BLaER1 treated with 17β-estradiol and CSF1 and Interleukin-3, amounts not matched to agents 10 nM and 100 nM (cell line): ENCODE data around the gene ADAMTS6.
A peak's percentile ranks its signal among the peaks of the same experiment; 100 is the strongest.

ENCODE experiments used
- H3K27ac ChIP-seq, 11 experiments: shearing (Covaris generic); formaldehyde crosslinking; 2 replicates each; pipeline ENCODE4 v1.8.1; 2022
- H3K27me3 ChIP-seq, 11 experiments: shearing (Covaris generic); formaldehyde crosslinking; 2 replicates each; pipeline ENCODE4 v1.8.1; 2022
- H3K36me3 ChIP-seq, 11 experiments: shearing (Covaris generic); formaldehyde crosslinking; 2 replicates each; pipeline ENCODE4 v1.8.1; 2022
- H3K4me1 ChIP-seq, 10 experiments: shearing (Covaris generic); formaldehyde crosslinking; 2 replicates each; pipeline ENCODE4 v1.8.1; 2022
- H3K4me2 ChIP-seq, 11 experiments: shearing (Covaris generic); formaldehyde crosslinking; 2 replicates each; pipeline ENCODE4 v1.8.1; 2022
- H3K4me3 ChIP-seq, 10 experiments: shearing (Covaris generic); formaldehyde crosslinking; 2 replicates each; pipeline ENCODE4 v1.8.1; 2022
- H3K9ac ChIP-seq, 11 experiments: shearing (Covaris generic); formaldehyde crosslinking; 2 replicates each; pipeline ENCODE4 v1.8.1; 2022
- H3K9me3 ChIP-seq, 11 experiments: shearing (Covaris generic); formaldehyde crosslinking; replicated peaks in 1 of 11; 2 replicates each; pipeline ENCODE4 v1.8.1; 2022
- H4K20me1 ChIP-seq, 11 experiments: shearing (Covaris generic); formaldehyde crosslinking; 2 replicates each; pipeline ENCODE4 v1.8.1; 2022
- Cebpa-rat ChIP-seq, 11 experiments: shearing (Covaris generic); IDR thresholded peaks; 2 replicates each; pipeline ENCODE4 v1.8.1; 2022

ADAMTS6 gene

DNA sequence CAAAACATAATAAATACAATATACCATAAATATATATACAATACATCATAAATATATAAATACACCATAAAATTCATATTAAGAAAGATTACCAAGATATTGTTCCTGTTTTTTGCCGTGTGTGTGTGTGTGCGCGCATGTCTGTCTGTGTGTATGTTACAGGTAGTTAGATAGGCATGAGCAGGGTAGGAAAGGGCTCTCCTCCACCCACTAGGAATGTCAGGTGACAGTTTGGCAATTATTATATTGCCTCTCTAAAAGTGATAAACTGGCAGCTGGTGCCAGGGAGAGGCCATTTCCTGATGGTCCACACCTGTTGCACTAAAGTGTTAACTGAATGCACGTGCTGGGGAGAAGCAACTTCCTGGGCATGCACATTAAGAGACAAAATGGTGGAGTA lies 232.8 kb downstream of the ADAMTS6 start:
- H3K4me3 ChIP-seq = no peak overlapping the region
- H3K27me3 ChIP-seq = no peaks in the 10 kb centered on the region
- H3K27ac ChIP-seq = no peak overlapping the region
- H3K9me3 ChIP-seq = no peaks in the 10 kb centered on the region
- no peak overlapping the region for H3K4me2 ChIP-seq
- TF ChIP-seq Cebpa-rat (IDR thresholded peaks at IDR 0.05) = no peak
- H3K36me3 ChIP-seq = no peaks in the 10 kb centered on the region
- H3K4me1 ChIP-seq = no peaks in the 10 kb centered on the region; a peak in 1 of 20 replicates
- H3K9ac ChIP-seq = no peak overlapping the region
- H4K20me1 ChIP-seq = no peaks in the 10 kb centered on the region

DNA sequence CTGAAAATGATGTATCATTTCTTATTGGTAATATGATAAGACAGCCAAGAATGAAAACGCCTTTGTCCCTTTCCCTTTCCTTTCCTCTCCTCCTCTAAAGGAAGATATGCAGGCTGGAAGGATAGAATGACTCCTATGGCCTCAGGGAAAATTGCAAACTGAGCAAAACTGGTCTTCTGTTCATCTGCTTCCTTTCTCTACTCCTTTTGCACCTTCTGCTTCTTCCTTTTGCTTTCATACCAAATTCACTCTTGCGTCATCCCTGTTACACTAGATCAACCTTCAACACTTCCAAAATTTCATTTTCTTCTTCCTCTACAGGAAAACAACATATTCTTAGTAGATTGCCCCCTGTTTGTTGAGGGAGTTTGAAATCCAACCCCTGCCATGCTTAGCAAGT lies 234.1 kb downstream of the ADAMTS6 start:
- Histone ChIP-seq H4K20me1 (no peaks in the 10 kb centered on the region), H3K4me1 (no peaks in the 10 kb centered on the region; a peak in 1 of 20 replicates), H3K27ac (no peak overlapping the region), H3K27me3 (no peaks in the 10 kb centered on the region), H3K4me3 (no peak overlapping the region), H3K4me2 (no peak overlapping the region), H3K9me3 (no peaks in the 10 kb centered on the region), H3K36me3 (no peaks in the 10 kb centered on the region), H3K9ac (no peak overlapping the region)
- TF ChIP-seq Cebpa-rat (IDR thresholded peaks at IDR 0.05) = peak in 3 of 11 experiments; percentile 25 to 42 (median 32); a peak in 2 of 22 replicates

DNA sequence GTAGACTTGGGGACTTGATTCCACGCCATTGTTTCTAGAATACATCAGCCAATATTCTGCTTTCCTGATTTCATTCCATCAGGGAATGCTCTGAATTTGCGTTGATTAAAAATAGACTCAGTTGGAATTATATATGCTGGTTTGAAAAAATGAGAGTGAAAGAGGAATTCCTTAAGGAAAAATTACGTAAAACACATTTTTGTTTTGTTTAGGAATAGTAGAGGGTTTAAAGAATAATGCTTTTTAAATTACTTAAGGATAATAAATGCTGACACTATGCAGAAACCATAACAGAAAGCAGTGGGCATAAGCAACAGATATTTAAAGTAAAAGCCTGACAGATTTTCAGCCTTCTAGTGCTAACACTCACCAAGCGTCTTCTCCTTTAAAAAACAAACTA lies 235.0 kb downstream of the ADAMTS6 start:
- H4K20me1 ChIP-seq = no peaks in the 10 kb centered on the region
- H3K36me3 ChIP-seq = no peaks in the 10 kb centered on the region
- H3K4me3 ChIP-seq = no peak overlapping the region
- no peaks in the 10 kb centered on the region for H3K9me3 ChIP-seq
- no peak overlapping the region for H3K9ac ChIP-seq
- H3K27me3 ChIP-seq = no peaks in the 10 kb centered on the region
- no peak for TF ChIP-seq Cebpa-rat (IDR thresholded peaks at IDR 0.05)
- H3K27ac ChIP-seq = no peak overlapping the region
- no peak overlapping the region for H3K4me2 ChIP-seq
- no peaks in the 10 kb centered on the region; a peak in 1 of 20 replicates for H3K4me1 ChIP-seq

DNA sequence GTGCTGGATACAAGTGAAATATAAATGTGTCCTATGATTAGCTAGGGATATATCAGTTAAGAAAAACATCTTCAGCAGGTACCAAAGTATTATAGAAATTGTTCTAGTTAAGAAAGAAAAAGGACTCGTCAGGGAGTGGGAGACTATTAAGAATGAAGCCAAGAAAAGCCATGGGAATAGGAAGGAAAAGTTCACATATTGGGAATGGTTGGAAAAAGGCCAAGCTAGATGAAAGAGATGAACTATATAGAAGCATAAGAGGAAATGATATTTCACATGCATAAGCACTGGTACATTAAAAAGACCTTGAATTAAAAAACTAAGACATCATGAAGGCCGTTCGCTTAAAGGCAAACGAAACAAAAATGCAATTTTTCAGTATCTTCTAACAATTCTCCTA lies 237.7 kb downstream of the ADAMTS6 start:
- Histone ChIP-seq H3K27ac (no peak overlapping the region), H3K27me3 (no peaks in the 10 kb centered on the region), H3K9ac (no peak overlapping the region), H3K4me1 (no peaks in the 10 kb centered on the region), H3K9me3 (no peaks in the 10 kb centered on the region), H3K4me3 (no peak overlapping the region), H4K20me1 (no peaks in the 10 kb centered on the region), H3K4me2 (no peak overlapping the region), H3K36me3 (no peaks in the 10 kb centered on the region)
- no peak for TF ChIP-seq Cebpa-rat (IDR thresholded peaks at IDR 0.05)

DNA sequence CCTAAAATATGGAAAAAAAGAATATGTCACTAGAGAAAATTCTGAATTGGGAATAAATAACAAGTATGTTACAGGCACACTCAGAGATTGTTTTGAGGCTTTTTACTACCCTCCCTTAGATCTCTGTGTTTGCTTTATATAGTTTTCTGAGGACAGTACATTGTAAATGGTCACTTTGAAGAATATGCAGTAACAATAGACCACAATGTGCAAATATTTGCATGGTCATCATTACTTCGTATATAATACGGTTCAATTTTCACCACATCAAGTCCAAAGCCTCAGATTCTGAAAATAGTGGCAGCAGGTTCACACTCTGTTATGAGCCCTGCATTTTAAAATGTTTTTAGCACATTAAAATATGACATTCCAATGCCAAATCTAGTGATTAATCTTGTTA lies 238.6 kb downstream of the ADAMTS6 start:
- Histone ChIP-seq H3K27ac (no peak overlapping the region), H3K9me3 (no peaks in the 10 kb centered on the region), H3K4me1 (no peaks in the 10 kb centered on the region), H4K20me1 (no peaks in the 10 kb centered on the region), H3K27me3 (no peaks in the 10 kb centered on the region), H3K9ac (no peak overlapping the region), H3K4me2 (no peak overlapping the region), H3K4me3 (no peak overlapping the region), H3K36me3 (no peaks in the 10 kb centered on the region)
- TF ChIP-seq Cebpa-rat (IDR thresholded peaks at IDR 0.05) = no peak

DNA sequence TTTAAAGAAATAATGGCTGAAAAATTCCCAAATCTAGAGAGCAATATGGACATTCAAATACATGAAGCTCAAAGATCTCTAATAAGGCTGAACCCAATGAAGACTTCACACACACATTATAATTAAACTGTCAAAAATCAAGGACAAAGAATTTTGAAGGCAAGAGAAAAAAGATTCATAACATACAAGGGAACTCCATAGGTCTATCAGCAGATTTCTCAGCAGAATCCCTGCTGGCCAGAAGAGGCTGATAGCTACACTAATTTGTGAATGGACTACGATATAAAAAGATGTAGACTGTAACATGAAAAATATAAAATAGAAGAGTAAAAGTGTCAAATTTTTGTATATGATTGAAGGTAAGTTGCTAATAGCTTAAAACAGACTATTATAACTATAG lies 251.9 kb downstream of the ADAMTS6 start:
- TF ChIP-seq Cebpa-rat (IDR thresholded peaks at IDR 0.05) = no peak
- H4K20me1 ChIP-seq = no peaks in the 10 kb centered on the region
- no peak overlapping the region for H3K4me3 ChIP-seq
- H3K9ac ChIP-seq = no peak overlapping the region
- H3K27ac ChIP-seq = no peak overlapping the region
- H3K4me1 ChIP-seq = no peaks in the 10 kb centered on the region
- H3K27me3 ChIP-seq = no peaks in the 10 kb centered on the region
- H3K9me3 ChIP-seq = peaks cover 22 to 36% (median 30%) of the 10 kb centered on the region in 11 experiments; a peak in 21 of 22 replicates
- no peak overlapping the region for H3K4me2 ChIP-seq
- no peaks in the 10 kb centered on the region for H3K36me3 ChIP-seq

DNA sequence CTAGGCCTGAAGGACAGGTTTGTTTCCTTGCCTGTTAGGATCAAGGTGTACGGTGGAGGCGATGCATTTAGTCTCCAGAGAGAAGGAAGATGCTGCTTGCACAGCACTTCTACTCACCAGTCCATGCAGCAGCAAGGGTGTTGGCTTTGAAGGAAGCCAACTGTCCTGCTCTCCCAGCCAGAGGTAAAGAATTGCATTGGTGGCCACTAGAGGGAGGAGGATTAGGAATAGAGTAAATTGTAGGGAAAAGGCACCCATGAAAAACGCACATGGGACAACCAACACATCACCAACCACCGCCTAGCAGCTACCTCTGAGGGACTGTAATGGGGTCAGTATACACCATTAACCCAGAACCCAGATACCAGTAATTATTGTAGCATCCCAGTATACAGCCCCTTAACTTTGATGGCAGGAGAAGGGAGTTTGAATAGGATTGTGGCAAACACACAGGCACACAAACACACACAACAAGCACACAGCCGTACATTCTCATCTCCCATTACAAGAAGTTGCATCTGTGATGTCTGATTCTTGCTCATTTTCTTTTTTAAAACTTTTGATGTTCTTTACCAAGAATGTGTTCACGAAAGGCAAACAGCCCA lies 267.7 kb downstream of the ADAMTS6 start:
- Histone ChIP-seq H3K9ac (no peak overlapping the region), H3K36me3 (no peaks in the 10 kb centered on the region), H4K20me1 (no peaks in the 10 kb centered on the region), H3K4me3 (no peak overlapping the region), H3K4me1 (no peaks in the 10 kb centered on the region), H3K27me3 (no peaks in the 10 kb centered on the region), H3K9me3 (no peaks in the 10 kb centered on the region; a peak in 1 of 22 replicates), H3K27ac (no peak overlapping the region), H3K4me2 (no peak overlapping the region)
- no peak for TF ChIP-seq Cebpa-rat (IDR thresholded peaks at IDR 0.05)

DNA sequence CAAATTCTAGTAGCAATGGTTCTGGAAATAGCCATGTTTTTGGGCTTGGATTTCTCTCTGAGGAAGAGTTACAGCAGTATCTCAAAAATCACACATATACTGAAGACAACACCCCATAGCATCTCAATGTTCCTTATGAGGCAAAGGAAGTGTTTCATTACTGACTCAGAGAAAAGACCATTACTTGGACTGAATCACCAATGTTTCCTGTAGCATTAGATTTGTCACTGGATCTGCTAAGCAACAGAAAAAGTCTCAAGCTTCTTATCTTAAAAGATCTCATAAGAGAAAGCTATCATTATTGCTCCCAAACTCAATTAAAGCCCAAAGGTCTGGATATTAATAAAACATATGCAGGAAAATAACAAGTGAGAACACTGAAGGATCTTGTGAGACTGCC lies 272.4 kb downstream of the ADAMTS6 start:
- Histone ChIP-seq H3K9ac (no peak overlapping the region), H3K4me1 (no peaks in the 10 kb centered on the region)

DNA sequence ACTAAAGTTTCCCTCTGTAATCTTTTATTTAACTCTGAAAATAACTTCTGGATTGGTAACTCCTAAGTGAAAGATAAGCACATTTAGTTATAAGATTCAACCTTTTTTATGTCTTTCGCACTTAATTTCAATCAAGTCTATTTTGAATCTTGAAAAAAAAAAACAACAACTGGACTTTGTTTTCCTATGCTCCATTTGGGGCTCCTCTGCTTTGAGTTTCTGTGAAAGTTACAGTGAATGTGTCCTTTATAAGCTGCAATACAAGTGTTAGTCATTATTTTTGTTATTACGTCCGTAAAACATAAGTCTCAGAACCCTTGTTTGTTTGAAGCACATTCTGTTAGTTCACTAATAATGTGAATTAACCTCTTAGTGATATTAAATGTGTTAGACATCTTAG lies 276.8 kb downstream of the ADAMTS6 start:
- Histone ChIP-seq H3K4me1 (no peaks in the 10 kb centered on the region), H3K4me3 (no peak overlapping the region), H3K27me3 (no peaks in the 10 kb centered on the region), H3K9me3 (no peaks in the 10 kb centered on the region), H3K27ac (no peak overlapping the region), H3K36me3 (no peaks in the 10 kb centered on the region), H3K4me2 (no peak overlapping the region), H4K20me1 (no peaks in the 10 kb centered on the region), H3K9ac (no peak overlapping the region)
- TF ChIP-seq Cebpa-rat (IDR thresholded peaks at IDR 0.05) = no peak

More for the DNA sequence above, 272.4 kb downstream of the ADAMTS6 start:
- Histone ChIP-seq H3K27me3 (no peaks in the 10 kb centered on the region), H3K4me2 (no peak overlapping the region), H3K27ac (no peak overlapping the region), H4K20me1 (no peaks in the 10 kb centered on the region), H3K9me3 (no peaks in the 10 kb centered on the region; a peak in 1 of 22 replicates), H3K36me3 (no peaks in the 10 kb centered on the region), H3K4me3 (no peak overlapping the region)
- no peak for TF ChIP-seq Cebpa-rat (IDR thresholded peaks at IDR 0.05)

DNA sequence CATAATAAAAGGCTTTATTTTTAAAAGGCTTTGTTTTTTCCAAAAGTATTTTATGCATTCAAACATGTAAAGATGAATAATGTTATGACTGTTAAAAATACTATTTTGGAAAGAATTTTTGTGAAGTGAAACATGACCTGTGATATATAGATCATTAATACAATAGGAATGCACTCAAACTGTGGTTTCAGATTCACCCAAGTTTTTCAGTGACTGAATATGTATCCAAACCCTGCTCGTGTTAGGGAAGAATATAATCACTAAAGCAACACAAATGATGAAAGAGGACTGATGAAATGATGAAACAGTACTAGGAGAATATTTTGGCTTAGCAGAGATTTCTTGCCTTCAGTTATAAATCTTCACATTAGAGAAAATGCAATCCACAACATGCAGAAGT lies 278.0 kb downstream of the ADAMTS6 start:
- Histone ChIP-seq H3K9ac (no peak overlapping the region), H4K20me1 (no peaks in the 10 kb centered on the region), H3K9me3 (no peaks in the 10 kb centered on the region), H3K4me2 (no peak overlapping the region), H3K4me1 (no peaks in the 10 kb centered on the region), H3K27ac (no peak overlapping the region), H3K4me3 (no peak overlapping the region), H3K36me3 (no peaks in the 10 kb centered on the region), H3K27me3 (no peaks in the 10 kb centered on the region)
- TF ChIP-seq Cebpa-rat (IDR thresholded peaks at IDR 0.05) = no peak
